Measurements from ENCODE around the gene PROSER2.

The PROSER2 gene

GRCh38 chr10:11869743-11870460, 46.7 kb downstream of the PROSER2 start:
- peak; percentile 58 for DNase-seq

- DNase-seq, result no peak
Observed at GRCh38 chr10:11870461-11870780, 47.3 kb downstream of the PROSER2 start.

GRCh38 chr10:11870900-11871400, 47.8 kb downstream of the PROSER2 start:
- DNase-seq, result no peak

- DNase-seq, result no peak
Observed at GRCh38 chr10:11871466-11871865, 48.3 kb downstream of the PROSER2 start.

- DNase-seq, result peak; percentile 73
Observed at GRCh38 chr10:11874568-11875493, 51.7 kb downstream of the PROSER2 start.

- no peak for DNase-seq
Observed at GRCh38 chr10:11875494-11876281, 52.5 kb downstream of the PROSER2 start.

GRCh38 chr10:11876324-11876723, 53.2 kb downstream of the PROSER2 start:
- no peak for DNase-seq

GRCh38 chr10:11876805-11877590, 53.8 kb downstream of the PROSER2 start:
- no peak for DNase-seq

GRCh38 chr10:11877591-11877905, 54.4 kb downstream of the PROSER2 start:
- DNase-seq, result no peak

GRCh38 chr10:11878776-11879175, 55.6 kb downstream of the PROSER2 start:
- DNase-seq, result no peak

- no peak for DNase-seq
Observed at GRCh38 chr10:11879387-11880094, 56.4 kb downstream of the PROSER2 start.

- no peak for DNase-seq
Observed at GRCh38 chr10:11880151-11881029, 57.2 kb downstream of the PROSER2 start.

GRCh38 chr10:11881030-11881476, 57.9 kb downstream of the PROSER2 start:
- no peak for DNase-seq

- DNase-seq, result no peak
Observed at GRCh38 chr10:11881477-11882417, 58.6 kb downstream of the PROSER2 start.

- no peak for DNase-seq
Observed at GRCh38 chr10:11882646-11883375, 59.7 kb downstream of the PROSER2 start.

GRCh38 chr10:11884706-11885423, 61.7 kb downstream of the PROSER2 start:
- DNase-seq, result no peak

GRCh38 chr10:11885437-11886137, 62.4 kb downstream of the PROSER2 start:
- DNase-seq, result no peak

- no peak for DNase-seq
Observed at GRCh38 chr10:11886138-11886474, 63.0 kb downstream of the PROSER2 start.
